Right atrium auricular region (tissue), 2 donors: ENCODE data around the gene CSMD2. TPM values are rescaled to one million over a fixed set of nuclear protein-coding genes. Genes with fewer than 3 reads are reported as not detected.

Source experiments
- DNase-seq: peaks from one replicate; pipeline ENCODE4 v3.0.0-alpha.2; 2019; ENCODE audit warnings: low spot score
- H3K27ac ChIP-seq, 2 donors: fragments of 200-600 bp; sonication (generic); 1 replicate in 1 of 2; 2 replicates in 1 of 2; pipeline ENCODE4 v1.5.1; 2016 to 2019
- H3K27me3 ChIP-seq, 2 donors: fragments of 200-600 bp; sonication (generic); one replicate each; pipeline versions ENCODE4 v1.5.1 to v1.6.0; 2017 to 2019
- H3K36me3 ChIP-seq: fragments of 200-600 bp; sonication (generic); one replicate; pipeline ENCODE4 v1.5.1; 2016
- H3K4me1 ChIP-seq, 2 donors: fragments of 200-600 bp; sonication (generic); one replicate each; pipeline versions ENCODE4 v1.5.1 to v1.6.0; 2017 to 2019
- H3K4me3 ChIP-seq, 2 donors: fragments of 200-600 bp; sonication (generic); 1 replicate in 1 of 2; 2 replicates in 1 of 2; pipeline ENCODE4 v1.5.1; 2017 to 2019; ENCODE audit warnings: mild to moderate bottlenecking in 1 of 2, moderate library complexity in 1 of 2
- H3K9me3 ChIP-seq, 2 donors: fragments of 200-600 bp; sonication (generic); one replicate each; pipeline ENCODE4 v1.5.1; 2019
- total RNA-seq, 2 donors: library from RNA; depleted of rRNA; stranded (reverse); fragments of >200 nt; gene quantifications; one replicate each; pipeline ENCODE4 v1.1.0, GENCODE V29; 2016
- TF ChIP-seq, protein P1 (sequence below), 2 donors: fragments of 200-600 bp; sonication (generic); IDR thresholded peaks; one replicate each; pipeline ENCODE4 v1.5.1; 2019; ENCODE audit warnings: antibody characterized with exemption in 2 of 2

CSMD2 gene
- total RNA-seq, 2 donors from 2014 or later: 0.39 to 0.44 TPM

DNA sequence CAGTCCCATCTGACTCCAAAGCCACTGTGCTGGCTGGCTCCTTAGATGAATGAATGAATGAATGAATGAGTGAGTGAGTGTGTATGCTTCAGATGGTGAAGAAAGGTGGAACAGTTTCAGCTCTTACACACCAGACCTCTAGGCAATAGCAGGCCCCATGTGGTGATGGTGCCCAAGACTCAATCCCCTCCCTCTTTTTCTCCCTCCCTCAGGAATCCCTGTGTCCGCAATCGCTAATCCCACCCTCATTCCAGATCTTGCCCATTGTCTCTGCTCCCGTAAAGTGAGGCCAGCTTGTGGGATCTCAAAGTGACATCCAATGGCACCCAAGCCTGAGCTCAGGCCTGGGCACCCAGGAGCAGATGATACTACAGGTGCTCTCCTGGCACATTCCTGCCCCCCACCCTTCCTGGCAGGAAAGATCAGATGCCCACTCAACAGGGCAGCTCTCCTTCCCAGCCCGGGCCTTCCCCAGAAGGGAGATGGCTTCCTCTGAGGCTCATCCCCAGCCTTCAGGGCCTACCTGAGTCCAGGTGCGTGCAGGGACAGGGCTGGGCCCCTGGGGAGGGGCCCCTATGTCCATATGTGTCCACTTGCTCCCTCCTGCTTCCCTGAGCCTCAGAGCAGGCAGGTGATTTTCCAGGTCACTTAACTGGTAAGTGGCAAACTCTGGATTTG, 194.7 kb downstream of the CSMD2 start:
- Histone ChIP-seq H3K4me3 (no peak overlapping the region), H3K4me1 (peaks cover 0 to 37% of the 10 kb centered on the region in 2 donors), H3K9me3 (no peaks in the 10 kb centered on the region), H3K27ac (no peak overlapping the region), H3K36me3 (no peaks in the 10 kb centered on the region), H3K27me3 (no peaks in the 10 kb centered on the region)
- no peak for DNase-seq
- TF ChIP-seq, protein P1, sequence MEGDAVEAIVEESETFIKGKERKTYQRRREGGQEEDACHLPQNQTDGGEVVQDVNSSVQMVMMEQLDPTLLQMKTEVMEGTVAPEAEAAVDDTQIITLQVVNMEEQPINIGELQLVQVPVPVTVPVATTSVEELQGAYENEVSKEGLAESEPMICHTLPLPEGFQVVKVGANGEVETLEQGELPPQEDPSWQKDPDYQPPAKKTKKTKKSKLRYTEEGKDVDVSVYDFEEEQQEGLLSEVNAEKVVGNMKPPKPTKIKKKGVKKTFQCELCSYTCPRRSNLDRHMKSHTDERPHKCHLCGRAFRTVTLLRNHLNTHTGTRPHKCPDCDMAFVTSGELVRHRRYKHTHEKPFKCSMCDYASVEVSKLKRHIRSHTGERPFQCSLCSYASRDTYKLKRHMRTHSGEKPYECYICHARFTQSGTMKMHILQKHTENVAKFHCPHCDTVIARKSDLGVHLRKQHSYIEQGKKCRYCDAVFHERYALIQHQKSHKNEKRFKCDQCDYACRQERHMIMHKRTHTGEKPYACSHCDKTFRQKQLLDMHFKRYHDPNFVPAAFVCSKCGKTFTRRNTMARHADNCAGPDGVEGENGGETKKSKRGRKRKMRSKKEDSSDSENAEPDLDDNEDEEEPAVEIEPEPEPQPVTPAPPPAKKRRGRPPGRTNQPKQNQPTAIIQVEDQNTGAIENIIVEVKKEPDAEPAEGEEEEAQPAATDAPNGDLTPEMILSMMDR (IDR thresholded peaks at IDR 0.05): no peak

DNA sequence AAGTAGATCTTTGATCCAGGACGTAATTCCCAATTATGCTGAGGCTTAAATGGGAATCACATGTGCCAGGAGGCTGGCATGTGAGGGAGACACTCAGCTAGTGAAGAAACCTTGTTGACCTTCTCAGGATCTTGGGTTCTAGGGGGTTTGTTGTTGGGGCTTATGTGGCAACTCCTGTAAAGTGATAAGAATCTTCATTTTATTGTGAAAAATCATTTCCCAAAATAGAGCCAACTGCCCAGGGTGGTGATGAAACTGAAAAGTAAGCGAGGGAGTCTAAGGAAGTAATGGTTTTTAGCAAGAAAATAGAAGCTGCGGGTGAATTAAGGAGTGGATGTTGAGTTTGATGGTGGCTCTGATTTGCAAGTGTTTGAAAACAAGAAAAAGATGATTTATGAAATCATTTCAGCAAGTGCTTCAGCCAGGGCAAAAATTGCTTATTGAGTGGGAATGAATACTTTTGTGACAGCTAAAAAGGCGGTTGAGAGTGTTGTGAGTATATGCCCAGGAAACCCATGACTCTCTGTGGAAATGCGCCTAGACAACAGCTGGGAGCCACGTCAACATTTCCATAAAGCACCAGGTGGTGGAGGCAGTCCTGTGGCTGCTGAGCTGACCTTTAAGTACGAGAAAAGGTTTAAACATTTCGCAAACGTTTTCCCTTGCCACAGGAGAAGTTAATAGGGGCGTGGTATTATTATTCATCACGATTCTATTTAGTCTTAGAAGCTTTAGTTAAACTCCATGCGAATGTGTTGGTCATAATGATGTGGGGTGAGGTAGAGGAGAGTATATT, 198.5 kb downstream of the CSMD2 start:
- Histone ChIP-seq H3K27me3 (no peaks in the 10 kb centered on the region), H3K4me1 (peaks cover 0 to 5% of the 10 kb centered on the region in 2 donors), H3K9me3 (no peaks in the 10 kb centered on the region), H3K4me3 (no peak overlapping the region), H3K36me3 (no peaks in the 10 kb centered on the region), H3K27ac (no peak overlapping the region)
- DNase-seq: no peak
- TF ChIP-seq, protein P1 (IDR thresholded peaks at IDR 0.05): no peak

DNA sequence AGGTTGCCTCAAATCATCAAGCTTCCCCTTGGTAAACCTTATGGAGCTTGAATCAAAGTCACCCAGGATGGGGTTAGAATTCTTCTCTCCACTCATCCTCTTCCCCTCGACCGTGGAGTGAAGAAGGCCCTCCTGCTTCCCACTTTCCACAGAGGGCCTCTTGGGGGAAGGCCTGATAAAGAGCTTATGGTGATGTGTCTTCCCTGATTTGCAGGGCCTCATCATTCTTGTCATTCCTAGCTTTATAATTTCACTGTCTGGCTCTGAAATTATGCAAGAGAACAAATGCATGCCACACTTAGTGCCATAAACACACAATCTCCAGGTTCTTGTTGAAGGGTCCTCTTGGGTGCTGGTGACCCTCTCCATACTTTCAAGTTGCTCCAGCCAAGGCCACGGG, 199.9 kb downstream of the CSMD2 start:
- TF ChIP-seq, protein P1 (IDR thresholded peaks at IDR 0.05): no peak
- DNase-seq: no peak
- H3K27ac ChIP-seq: no peak overlapping the region

DNA sequence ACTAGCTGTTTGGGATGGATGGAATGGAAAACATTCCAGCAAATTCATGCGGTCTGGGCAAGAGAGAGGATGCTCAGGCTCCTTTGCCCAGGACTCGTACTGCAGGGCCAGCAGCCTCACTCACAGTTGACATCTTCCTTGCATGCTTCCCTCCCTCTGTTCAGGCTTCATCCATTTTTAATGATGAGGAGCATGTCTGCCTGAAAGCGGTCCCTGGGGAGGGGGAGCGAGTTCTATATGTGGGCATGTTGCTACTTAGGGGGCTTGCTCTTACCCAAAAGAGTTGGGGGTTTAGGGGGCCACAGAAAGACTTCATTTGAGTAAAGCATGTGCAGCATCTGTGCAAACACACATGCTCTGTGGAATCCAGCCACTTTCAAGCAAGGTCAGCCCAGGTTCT, 203.0 kb downstream of the CSMD2 start:
- Histone ChIP-seq H3K4me1 (no peaks in the 10 kb centered on the region), H3K27me3 (no peaks in the 10 kb centered on the region), H3K9me3 (no peaks in the 10 kb centered on the region), H3K4me3 (no peak overlapping the region), H3K36me3 (no peaks in the 10 kb centered on the region), H3K27ac (no peak overlapping the region)
- DNase-seq: no peak
- TF ChIP-seq, protein P1 (IDR thresholded peaks at IDR 0.05): no peak

More for the DNA sequence above, 199.9 kb downstream of the CSMD2 start:
- Histone ChIP-seq H3K27me3 (no peaks in the 10 kb centered on the region), H3K9me3 (no peaks in the 10 kb centered on the region), H3K36me3 (no peaks in the 10 kb centered on the region), H3K4me1 (no peaks in the 10 kb centered on the region), H3K4me3 (no peak overlapping the region)

DNA sequence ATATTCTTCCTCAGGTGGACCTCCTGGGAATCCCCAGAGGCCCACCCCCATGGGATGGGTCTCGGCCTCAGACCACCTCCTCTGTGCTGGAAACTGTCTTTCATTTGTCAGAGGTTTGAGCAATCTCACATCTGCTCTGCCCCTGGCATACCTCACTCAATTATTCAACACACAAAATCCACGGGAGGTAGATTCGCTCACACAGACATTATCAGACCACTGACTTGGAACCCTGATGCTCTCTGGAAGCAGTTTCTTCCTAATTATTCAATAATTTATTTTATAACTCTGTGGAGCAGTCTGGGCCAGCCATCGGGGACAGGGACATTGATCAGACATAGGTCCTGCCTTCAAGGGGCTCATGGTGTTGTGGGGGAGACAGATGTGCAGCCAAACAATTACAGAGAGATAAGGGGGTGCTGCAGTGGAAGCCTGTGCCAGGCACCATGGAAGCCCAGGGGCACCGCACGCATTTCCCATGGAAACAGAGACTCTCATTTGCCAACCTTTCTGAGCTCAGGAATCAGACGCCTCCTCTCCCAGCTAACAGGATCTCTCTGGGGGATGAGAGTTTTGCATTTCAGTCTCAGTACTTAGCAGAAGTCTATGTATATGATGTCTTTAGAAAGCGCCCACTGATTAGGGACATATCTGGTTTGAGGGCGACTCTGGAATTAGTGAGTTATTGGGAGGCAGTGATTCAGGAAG, 204.7 kb downstream of the CSMD2 start:
- no peak for DNase-seq
- H3K36me3 ChIP-seq: no peaks in the 10 kb centered on the region
- no peak overlapping the region for H3K27ac ChIP-seq
- H3K4me1 ChIP-seq: no peaks in the 10 kb centered on the region
- H3K9me3 ChIP-seq: no peaks in the 10 kb centered on the region
- TF ChIP-seq, protein P1 (IDR thresholded peaks at IDR 0.05): no peak
- H3K4me3 ChIP-seq: no peak overlapping the region
- no peaks in the 10 kb centered on the region for H3K27me3 ChIP-seq
